ENCODE data around the gene EEF1E1.

Gene EEF1E1

DNA sequence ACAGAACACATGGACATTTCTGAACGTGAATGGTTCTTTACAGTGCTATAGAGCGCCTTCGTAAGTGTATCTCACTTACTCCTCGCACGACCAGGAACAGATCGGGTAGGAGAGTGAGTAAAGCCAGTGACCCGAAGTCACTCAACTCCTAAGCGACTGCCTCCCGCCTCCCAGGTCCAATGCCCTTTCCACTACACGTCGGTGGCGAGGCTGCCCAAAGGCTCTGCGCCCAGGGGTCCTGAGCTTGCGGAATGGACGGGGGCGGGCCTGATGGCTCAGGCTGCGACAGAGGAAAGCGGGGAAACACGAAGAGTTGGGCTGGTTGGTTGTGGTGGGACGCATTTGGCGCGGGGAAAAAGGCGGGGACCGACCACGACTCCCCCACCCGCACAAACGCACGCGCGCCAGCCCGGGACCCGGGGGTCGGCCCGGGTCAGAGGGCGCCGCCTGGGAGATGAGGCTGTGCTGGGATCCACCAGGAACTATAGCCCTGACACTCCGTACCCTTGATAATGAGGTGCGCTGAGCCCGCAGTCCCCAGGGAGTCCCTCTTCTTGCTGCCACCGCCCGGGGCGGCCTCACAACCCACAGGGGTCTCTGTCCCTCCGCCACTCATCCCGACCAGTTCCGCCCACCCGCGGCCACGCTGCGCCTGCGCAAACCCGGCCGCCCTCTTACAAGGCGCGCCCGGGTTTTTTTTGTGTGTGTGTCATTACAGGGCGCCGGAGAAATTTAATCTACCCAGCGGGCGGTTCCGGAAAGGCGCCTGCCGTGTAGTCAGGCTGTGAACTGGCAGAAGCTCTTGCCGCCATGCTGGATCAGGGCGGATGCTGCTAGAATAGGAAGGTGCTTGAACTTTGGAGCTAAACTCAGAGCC is 38.3 kb downstream of the EEF1E1 start, which contains the start of gene BLOC1S5:
BLOC1S5 (minus strand) TSS at position 629 of the 877 bp plus-strand sequence; CDS start at position 616, 13 bp downstream.
- POLR2A ChIA-PET, result no interaction called here
- CTCF ChIA-PET, result interaction anchor here (0.9 to 1.1 kb wide), 3 partner anchors 38 to 341 kb away, joined by 3 read pairs; partner anchors contain the start of gene EEF1E1
- Histone ChIP-seq H3K9me3 (ENCODE audit: control extremely low read depth in 1 of 5, control insufficient read depth in 4 of 5, insufficient read depth in 2 of 5, low read depth in 1 of 5, low read length in 4 of 5) (no peaks in the 10 kb centered on the region), H3K4me1 (ENCODE audit: control extremely low read depth in 1 of 4, control insufficient read depth in 4 of 4, insufficient read depth in 4 of 4, low read length in 3 of 4) (peaks cover 7 to 20% (median 14%) of the 10 kb centered on the region in 4 experiments), H3K4me3 (ENCODE audit: control insufficient read depth in 1 of 7, extremely low read depth in 1 of 7, insufficient read depth in 4 of 7, low read depth in 2 of 7, low read length in 6 of 7) (peak within 1 kb of the TSS; percentile 81 to 97 (median 93)), H3K27me3 (replicated peaks in 2 of 5; ENCODE audit: control insufficient read depth in 4 of 5, insufficient read depth in 5 of 5, low read length in 4 of 5) (no peaks in the 10 kb centered on the region), H3K36me3 (ENCODE audit: control insufficient read depth in 4 of 4, insufficient read depth in 4 of 4, low read length in 3 of 4) (peaks cover 6 to 12% (median 11%) of the 10 kb centered on the region in 4 experiments), H3K27ac (ENCODE audit: insufficient read depth in 1 of 2, low read depth in 1 of 2, low read length in 2 of 2, poor library complexity in 1 of 2, severe bottlenecking in 2 of 2) (peak within 1 kb of the TSS; percentile 55 to 85)
- DNase-seq, result peak; percentile 98 to 99 (median 99)
- WGBS (ENCODE audit: insufficient coverage), result 0% methylated on average over 41 of the region's 64 CpGs

GRCh38 chr6:8061736-8062135 is 40.6 kb downstream of the EEF1E1 start:
- ChIA-PET POLR2A (no interaction called here), CTCF (no interaction called here)
- WGBS (ENCODE audit: insufficient coverage), result 90% methylated on average over 3 of the region's 4 CpGs
- DNase-seq, result no peak
- Histone ChIP-seq H3K27ac (ENCODE audit: insufficient read depth in 1 of 2, low read depth in 1 of 2, low read length in 2 of 2, poor library complexity in 1 of 2, severe bottlenecking in 2 of 2) (no peak overlapping the region), H3K36me3 (ENCODE audit: control insufficient read depth in 4 of 4, insufficient read depth in 4 of 4, low read length in 3 of 4) (peaks cover 10 to 20% (median 15%) of the 10 kb centered on the region in 4 experiments), H3K9me3 (ENCODE audit: control extremely low read depth in 1 of 5, control insufficient read depth in 4 of 5, insufficient read depth in 2 of 5, low read depth in 1 of 5, low read length in 4 of 5) (no peaks in the 10 kb centered on the region), H3K4me1 (ENCODE audit: control extremely low read depth in 1 of 4, control insufficient read depth in 4 of 4, insufficient read depth in 4 of 4, low read length in 3 of 4) (peaks cover 7 to 20% (median 12%) of the 10 kb centered on the region in 4 experiments), H3K4me3 (ENCODE audit: control insufficient read depth in 1 of 7, extremely low read depth in 1 of 7, insufficient read depth in 4 of 7, low read depth in 2 of 7, low read length in 6 of 7) (no peak overlapping the region), H3K27me3 (replicated peaks in 2 of 5; ENCODE audit: control insufficient read depth in 4 of 5, insufficient read depth in 5 of 5, low read length in 4 of 5) (no peaks in the 10 kb centered on the region)

- H3K27ac ChIP-seq (ENCODE audit: insufficient read depth in 1 of 2, low read depth in 1 of 2, low read length in 2 of 2, poor library complexity in 1 of 2, severe bottlenecking in 2 of 2), result no peak overlapping the region
- 100% methylated on average over 3 of the region's 3 CpGs for WGBS (ENCODE audit: insufficient coverage)
- H3K4me3 ChIP-seq (ENCODE audit: control insufficient read depth in 1 of 7, extremely low read depth in 1 of 7, insufficient read depth in 4 of 7, low read depth in 2 of 7, low read length in 6 of 7), result no peak overlapping the region
- H3K27me3 ChIP-seq (replicated peaks in 2 of 5; ENCODE audit: control insufficient read depth in 4 of 5, insufficient read depth in 5 of 5, low read length in 4 of 5), result no peaks in the 10 kb centered on the region
- ChIA-PET POLR2A (no interaction called here), CTCF (interaction anchor here (0.8 to 5.2 kb wide), 5 partner anchors 10 to 445 kb away, joined by 3 to 50 read pairs (median 17); no protein-coding TSS in a partner anchor)
- H3K36me3 ChIP-seq (ENCODE audit: control insufficient read depth in 4 of 4, insufficient read depth in 4 of 4, low read length in 3 of 4), result peaks cover 11 to 27% (median 18%) of the 10 kb centered on the region in 4 experiments
- H3K9me3 ChIP-seq (ENCODE audit: control extremely low read depth in 1 of 5, control insufficient read depth in 4 of 5, insufficient read depth in 2 of 5, low read depth in 1 of 5, low read length in 4 of 5), result no peaks in the 10 kb centered on the region
- H3K4me1 ChIP-seq (ENCODE audit: control extremely low read depth in 1 of 4, control insufficient read depth in 4 of 4, insufficient read depth in 4 of 4, low read length in 3 of 4), result peaks cover 7 to 20% (median 11%) of the 10 kb centered on the region in 4 experiments
- no peak for DNase-seq
Measured at GRCh38 chr6:8060346-8060745, 42.0 kb downstream of the EEF1E1 start.

GRCh38 chr6:8059129-8059528 is 43.2 kb downstream of the EEF1E1 start:
- Histone ChIP-seq H3K27me3 (replicated peaks in 2 of 5; ENCODE audit: control insufficient read depth in 4 of 5, insufficient read depth in 5 of 5, low read length in 4 of 5) (no peaks in the 10 kb centered on the region), H3K9me3 (ENCODE audit: control extremely low read depth in 1 of 5, control insufficient read depth in 4 of 5, insufficient read depth in 2 of 5, low read depth in 1 of 5, low read length in 4 of 5) (no peaks in the 10 kb centered on the region), H3K27ac (ENCODE audit: insufficient read depth in 1 of 2, low read depth in 1 of 2, low read length in 2 of 2, poor library complexity in 1 of 2, severe bottlenecking in 2 of 2) (no peak overlapping the region), H3K4me3 (ENCODE audit: control insufficient read depth in 1 of 7, extremely low read depth in 1 of 7, insufficient read depth in 4 of 7, low read depth in 2 of 7, low read length in 6 of 7) (no peak overlapping the region), H3K36me3 (ENCODE audit: control insufficient read depth in 4 of 4, insufficient read depth in 4 of 4, low read length in 3 of 4) (peaks cover 11 to 30% (median 21%) of the 10 kb centered on the region in 4 experiments), H3K4me1 (ENCODE audit: control extremely low read depth in 1 of 4, control insufficient read depth in 4 of 4, insufficient read depth in 4 of 4, low read length in 3 of 4) (peaks cover 0 to 12% (median 6%) of the 10 kb centered on the region in 4 experiments)
- ChIA-PET POLR2A (no interaction called here), CTCF (interaction anchor here (0.9 to 5.2 kb wide), 16 partner anchors 10 to 784 kb away, joined by 3 to 50 read pairs (median 4); partner anchors contain the start of gene EEF1E1)
- DNase-seq, result peak; percentile 36 to 64 (median 61)

DNA sequence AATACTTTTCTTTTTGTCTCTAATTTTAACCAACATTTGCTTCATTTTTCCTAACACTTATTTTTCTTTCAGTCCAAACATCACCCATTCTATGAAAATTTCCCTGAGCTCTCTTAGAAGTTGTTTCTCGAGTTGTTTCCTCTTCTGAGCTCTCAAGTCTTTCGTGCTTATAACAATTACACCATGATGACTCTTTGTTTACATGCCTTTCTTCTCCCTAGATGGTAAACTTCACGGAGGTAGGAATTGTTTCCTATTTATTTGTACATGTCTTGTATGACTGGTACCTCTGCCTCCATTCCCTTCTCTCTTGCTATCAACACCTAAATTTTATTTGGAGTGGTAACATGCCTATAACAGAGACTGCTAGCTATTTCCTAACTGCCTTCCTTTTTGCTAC is 44.6 kb downstream of the EEF1E1 start:
- ChIA-PET CTCF (interaction anchor here (0.5 to 5.2 kb wide), 9 partner anchors 44 to 652 kb away, joined by 3 to 50 read pairs (median 5); no protein-coding TSS in a partner anchor), POLR2A (interaction anchor here (0.6 to 1.0 kb wide), 2 partner anchors 48 to 440 kb away, joined by 3 read pairs; no protein-coding TSS in a partner anchor)
- H3K27me3 ChIP-seq (replicated peaks in 2 of 5; ENCODE audit: control insufficient read depth in 4 of 5, insufficient read depth in 5 of 5, low read length in 4 of 5), result no peaks in the 10 kb centered on the region
- DNase-seq, result no peak
- WGBS (ENCODE audit: insufficient coverage), result no CpG with 5 or more reads among the region's 3 CpGs
- peaks cover 15 to 30% (median 23%) of the 10 kb centered on the region in 4 experiments for H3K36me3 ChIP-seq (ENCODE audit: control insufficient read depth in 4 of 4, insufficient read depth in 4 of 4, low read length in 3 of 4)
- no peaks in the 10 kb centered on the region for H3K9me3 ChIP-seq (ENCODE audit: control extremely low read depth in 1 of 5, control insufficient read depth in 4 of 5, insufficient read depth in 2 of 5, low read depth in 1 of 5, low read length in 4 of 5)
- no peak overlapping the region for H3K27ac ChIP-seq (ENCODE audit: insufficient read depth in 1 of 2, low read depth in 1 of 2, low read length in 2 of 2, poor library complexity in 1 of 2, severe bottlenecking in 2 of 2)
- H3K4me1 ChIP-seq (ENCODE audit: control extremely low read depth in 1 of 4, control insufficient read depth in 4 of 4, insufficient read depth in 4 of 4, low read length in 3 of 4), result peaks cover 0 to 2% (median 0%) of the 10 kb centered on the region in 4 experiments
- no peak overlapping the region for H3K4me3 ChIP-seq (ENCODE audit: control insufficient read depth in 1 of 7, extremely low read depth in 1 of 7, insufficient read depth in 4 of 7, low read depth in 2 of 7, low read length in 6 of 7)

- ChIA-PET CTCF (interaction anchor here (1.1 to 5.2 kb wide), 5 partner anchors 44 to 442 kb away, joined by 3 to 50 read pairs (median 12); no protein-coding TSS in a partner anchor), POLR2A (interaction anchor here (0.6 kb wide), 1 partner anchor 48 kb away, joined by 3 read pairs; no protein-coding TSS in a partner anchor)
- peaks cover 16 to 30% (median 23%) of the 10 kb centered on the region in 4 experiments for H3K36me3 ChIP-seq (ENCODE audit: control insufficient read depth in 4 of 4, insufficient read depth in 4 of 4, low read length in 3 of 4)
- H3K27me3 ChIP-seq (replicated peaks in 2 of 5; ENCODE audit: control insufficient read depth in 4 of 5, insufficient read depth in 5 of 5, low read length in 4 of 5), result no peaks in the 10 kb centered on the region
- no peak overlapping the region for H3K27ac ChIP-seq (ENCODE audit: insufficient read depth in 1 of 2, low read depth in 1 of 2, low read length in 2 of 2, poor library complexity in 1 of 2, severe bottlenecking in 2 of 2)
- DNase-seq, result no peak
- H3K9me3 ChIP-seq (ENCODE audit: control extremely low read depth in 1 of 5, control insufficient read depth in 4 of 5, insufficient read depth in 2 of 5, low read depth in 1 of 5, low read length in 4 of 5), result no peaks in the 10 kb centered on the region
- H3K4me1 ChIP-seq (ENCODE audit: control extremely low read depth in 1 of 4, control insufficient read depth in 4 of 4, insufficient read depth in 4 of 4, low read length in 3 of 4), result no peaks in the 10 kb centered on the region
- H3K4me3 ChIP-seq (ENCODE audit: control insufficient read depth in 1 of 7, extremely low read depth in 1 of 7, insufficient read depth in 4 of 7, low read depth in 2 of 7, low read length in 6 of 7), result no peak overlapping the region
- 100% methylated on average over 1 of the region's 4 CpGs for WGBS (ENCODE audit: insufficient coverage)
Measured at GRCh38 chr6:8057263-8057662, 45.1 kb downstream of the EEF1E1 start.

All from common myeloid progenitor, CD34-positive (primary cell).